ENCODE measurements around the gene SERPINB7.

The SERPINB7 gene

DNA sequence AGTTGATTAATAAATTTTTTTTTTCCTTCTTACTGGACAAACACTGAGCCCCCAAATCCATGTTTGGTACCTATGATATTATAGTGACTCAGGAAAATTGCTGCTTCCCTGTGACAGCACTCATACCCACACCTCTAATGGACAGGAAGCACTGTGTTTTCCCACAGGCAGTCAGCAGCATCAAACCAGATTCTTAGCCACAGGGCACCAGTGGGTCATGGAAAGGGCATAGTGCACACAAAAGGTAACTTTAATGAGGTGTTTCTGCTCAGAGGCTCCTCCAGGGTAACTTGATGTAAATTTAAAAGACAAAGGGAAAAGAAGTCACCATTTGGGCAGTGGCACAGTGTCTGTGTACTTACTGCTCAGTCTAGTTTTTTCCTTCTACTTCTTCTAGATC is 38.3 kb upstream of the SERPINB7 start:
- Histone ChIP-seq H3K27me3 (ENCODE audit: insufficient read depth, low read length) (no peaks in the 10 kb centered on the region), H3K4me3 (ENCODE audit: low read depth, low read length) (no peak overlapping the region), H3K79me2 (ENCODE audit: control insufficient read depth, insufficient read depth, low read length, poor library complexity) (no peaks in the 10 kb centered on the region), H3K18ac (ENCODE audit: low read length) (no peak overlapping the region), H2AFZ (ENCODE audit: insufficient read depth, low read length, poor library complexity) (no peak overlapping the region), H3K9me3 (ENCODE audit: insufficient read depth, low read depth, low read length) (no peaks in the 10 kb centered on the region), H2BK5ac (ENCODE audit: low read depth, low read length, poor library complexity) (no peak overlapping the region), H2AK5ac (ENCODE audit: low read length) (no peak overlapping the region), H2BK12ac (ENCODE audit: low read length) (no peak overlapping the region), H4K8ac (ENCODE audit: low read depth, low read length) (no peak overlapping the region), H3K9ac (ENCODE audit: low read length) (no peak overlapping the region), H2BK120ac (ENCODE audit: insufficient read depth, low read length, poor library complexity) (no peak overlapping the region), H3K27ac (ENCODE audit: low read depth, low read length) (no peak overlapping the region), H4K12ac (ENCODE audit: low read depth, low read length) (no peak overlapping the region), H4K91ac (ENCODE audit: low read depth, low read length) (no peak overlapping the region), H3K14ac (ENCODE audit: low read length) (no peak overlapping the region), H3K36me3 (ENCODE audit: control insufficient read depth in 1 of 2, insufficient read depth in 2 of 2, low read length in 2 of 2) (no peaks in the 10 kb centered on the region), H3K23ac (ENCODE audit: low read length) (no peak overlapping the region), H3K4me2 (ENCODE audit: low read length) (no peak overlapping the region), H3K4me1 (ENCODE audit: control insufficient read depth in 1 of 2, insufficient read depth in 2 of 2, low read length in 2 of 2) (no peaks in the 10 kb centered on the region), H3K79me1 (ENCODE audit: low read length) (no peaks in the 10 kb centered on the region), H3K4ac (ENCODE audit: low read depth, low read length) (no peak overlapping the region)
- DNase-seq = no peak

DNA sequence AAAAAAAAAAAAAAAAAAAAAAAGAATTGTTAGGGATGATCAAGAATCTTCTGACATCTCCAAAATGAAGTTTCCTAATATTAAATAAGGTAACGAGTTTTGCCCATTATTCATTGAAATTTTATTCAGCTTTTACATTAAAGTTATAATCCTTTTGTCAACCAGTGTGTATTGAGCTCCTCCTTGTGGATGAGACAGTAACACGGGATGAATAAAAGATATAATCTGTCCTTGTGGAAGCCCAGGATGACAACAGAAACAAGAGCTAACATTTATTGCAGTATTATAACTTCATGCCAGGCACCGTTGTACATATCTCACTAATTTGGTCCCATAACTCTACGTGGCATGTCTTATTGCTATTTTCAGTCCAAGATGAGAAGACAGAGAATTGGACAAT is 33.4 kb upstream of the SERPINB7 start:
- no peak overlapping the region for H3K18ac ChIP-seq (ENCODE audit: low read length)
- H3K4me2 ChIP-seq (ENCODE audit: low read length) = no peak overlapping the region
- no CpG with 5 or more reads among the region's 4 CpGs for WGBS (ENCODE audit: extremely low coverage, insufficient coverage, insufficient read length)
- no peak overlapping the region for H2BK120ac ChIP-seq (ENCODE audit: insufficient read depth, low read length, poor library complexity)
- H2AK5ac ChIP-seq (ENCODE audit: low read length) = no peak overlapping the region
- no peak overlapping the region for H4K91ac ChIP-seq (ENCODE audit: low read depth, low read length)
- no peak overlapping the region for H4K8ac ChIP-seq (ENCODE audit: low read depth, low read length)
- H2BK5ac ChIP-seq (ENCODE audit: low read depth, low read length, poor library complexity) = no peak overlapping the region
- H3K4me1 ChIP-seq (ENCODE audit: control insufficient read depth in 1 of 2, insufficient read depth in 2 of 2, low read length in 2 of 2) = no peaks in the 10 kb centered on the region
- H2BK12ac ChIP-seq (ENCODE audit: low read length) = no peak overlapping the region
- H3K9me3 ChIP-seq (ENCODE audit: insufficient read depth, low read depth, low read length) = no peaks in the 10 kb centered on the region
- H3K36me3 ChIP-seq (ENCODE audit: control insufficient read depth in 1 of 2, insufficient read depth in 2 of 2, low read length in 2 of 2) = no peaks in the 10 kb centered on the region
- H3K27me3 ChIP-seq (ENCODE audit: insufficient read depth, low read length) = no peaks in the 10 kb centered on the region
- no peak overlapping the region for H3K4ac ChIP-seq (ENCODE audit: low read depth, low read length)
- H3K23ac ChIP-seq (ENCODE audit: low read length) = no peak overlapping the region
- H3K79me1 ChIP-seq (ENCODE audit: low read length) = no peaks in the 10 kb centered on the region
- H3K9ac ChIP-seq (ENCODE audit: low read length) = no peak overlapping the region
- H3K27ac ChIP-seq (ENCODE audit: low read depth, low read length) = no peak overlapping the region
- H2AFZ ChIP-seq (ENCODE audit: insufficient read depth, low read length, poor library complexity) = no peak overlapping the region
- no peak overlapping the region for H3K4me3 ChIP-seq (ENCODE audit: low read depth, low read length)
- no peaks in the 10 kb centered on the region for H3K79me2 ChIP-seq (ENCODE audit: control insufficient read depth, insufficient read depth, low read length, poor library complexity)
- peak; percentile 8 to 57 for DNase-seq
- H4K12ac ChIP-seq (ENCODE audit: low read depth, low read length) = no peak overlapping the region
- H3K14ac ChIP-seq (ENCODE audit: low read length) = no peak overlapping the region

DNA sequence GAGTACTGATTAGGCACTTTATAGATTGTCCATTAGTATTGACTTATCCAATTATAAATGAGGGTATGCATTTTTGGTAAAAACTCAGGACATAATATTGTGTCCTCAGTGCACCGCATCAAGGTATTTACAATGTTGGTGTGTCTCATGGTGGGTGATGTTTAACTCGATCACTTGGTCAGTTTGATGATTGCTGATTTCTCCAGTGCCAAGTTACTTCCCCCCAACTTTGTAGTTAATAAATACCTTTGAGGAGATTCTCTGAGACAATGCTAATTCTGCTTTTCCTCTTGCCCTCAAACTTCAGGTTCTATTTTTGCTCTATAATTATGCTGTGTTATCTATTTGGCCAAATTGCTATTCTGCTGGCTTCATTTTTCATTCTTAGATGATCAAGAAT is 28.2 kb upstream of the SERPINB7 start:
- Histone ChIP-seq H2BK120ac (ENCODE audit: insufficient read depth, low read length, poor library complexity) (no peak overlapping the region), H4K12ac (ENCODE audit: low read depth, low read length) (no peak overlapping the region), H3K27ac (ENCODE audit: low read depth, low read length) (no peak overlapping the region), H3K9ac (ENCODE audit: low read length) (no peak overlapping the region), H3K27me3 (ENCODE audit: insufficient read depth, low read length) (no peaks in the 10 kb centered on the region), H3K4me3 (ENCODE audit: low read depth, low read length) (no peak overlapping the region), H4K91ac (ENCODE audit: low read depth, low read length) (no peak overlapping the region), H2AFZ (ENCODE audit: insufficient read depth, low read length, poor library complexity) (no peak overlapping the region), H3K79me2 (ENCODE audit: control insufficient read depth, insufficient read depth, low read length, poor library complexity) (no peaks in the 10 kb centered on the region), H2BK12ac (ENCODE audit: low read length) (no peak overlapping the region), H3K23ac (ENCODE audit: low read length) (no peak overlapping the region), H3K4me2 (ENCODE audit: low read length) (no peak overlapping the region), H3K36me3 (ENCODE audit: control insufficient read depth in 1 of 2, insufficient read depth in 2 of 2, low read length in 2 of 2) (no peaks in the 10 kb centered on the region), H3K4ac (ENCODE audit: low read depth, low read length) (no peak overlapping the region), H2BK5ac (ENCODE audit: low read depth, low read length, poor library complexity) (no peak overlapping the region), H3K9me3 (ENCODE audit: insufficient read depth, low read depth, low read length) (no peaks in the 10 kb centered on the region), H3K18ac (ENCODE audit: low read length) (no peak overlapping the region), H3K14ac (ENCODE audit: low read length) (no peak overlapping the region), H3K4me1 (ENCODE audit: control insufficient read depth in 1 of 2, insufficient read depth in 2 of 2, low read length in 2 of 2) (no peaks in the 10 kb centered on the region), H4K8ac (ENCODE audit: low read depth, low read length) (no peak overlapping the region), H3K79me1 (ENCODE audit: low read length) (no peaks in the 10 kb centered on the region), H2AK5ac (ENCODE audit: low read length) (no peak overlapping the region)
- WGBS (ENCODE audit: extremely low coverage, insufficient coverage, insufficient read length) = no CpG with 5 or more reads among the region's 2 CpGs
- DNase-seq = no peak

GRCh38 chr18:63749489-63749888 is 25.7 kb upstream of the SERPINB7 start:
- H3K9ac ChIP-seq (ENCODE audit: low read length) = no peak overlapping the region
- no peak overlapping the region for H2AFZ ChIP-seq (ENCODE audit: insufficient read depth, low read length, poor library complexity)
- H4K12ac ChIP-seq (ENCODE audit: low read depth, low read length) = no peak overlapping the region
- H3K4ac ChIP-seq (ENCODE audit: low read depth, low read length) = no peak overlapping the region
- no peaks in the 10 kb centered on the region for H3K79me2 ChIP-seq (ENCODE audit: control insufficient read depth, insufficient read depth, low read length, poor library complexity)
- no CpG with 5 or more reads among the region's 1 CpG for WGBS (ENCODE audit: extremely low coverage, insufficient coverage, insufficient read length)
- no peaks in the 10 kb centered on the region for H3K9me3 ChIP-seq (ENCODE audit: insufficient read depth, low read depth, low read length)
- H4K8ac ChIP-seq (ENCODE audit: low read depth, low read length) = no peak overlapping the region
- H3K14ac ChIP-seq (ENCODE audit: low read length) = no peak overlapping the region
- no peak overlapping the region for H3K27ac ChIP-seq (ENCODE audit: low read depth, low read length)
- no peak overlapping the region for H2BK120ac ChIP-seq (ENCODE audit: insufficient read depth, low read length, poor library complexity)
- H3K4me2 ChIP-seq (ENCODE audit: low read length) = no peak overlapping the region
- no peak overlapping the region for H2BK5ac ChIP-seq (ENCODE audit: low read depth, low read length, poor library complexity)
- no peak overlapping the region for H2BK12ac ChIP-seq (ENCODE audit: low read length)
- no peak overlapping the region for H4K91ac ChIP-seq (ENCODE audit: low read depth, low read length)
- no peaks in the 10 kb centered on the region for H3K79me1 ChIP-seq (ENCODE audit: low read length)
- no peak for DNase-seq
- H3K4me1 ChIP-seq (ENCODE audit: control insufficient read depth in 1 of 2, insufficient read depth in 2 of 2, low read length in 2 of 2) = no peaks in the 10 kb centered on the region
- no peak overlapping the region for H3K18ac ChIP-seq (ENCODE audit: low read length)
- no peak overlapping the region for H3K23ac ChIP-seq (ENCODE audit: low read length)
- H2AK5ac ChIP-seq (ENCODE audit: low read length) = no peak overlapping the region
- no peaks in the 10 kb centered on the region for H3K36me3 ChIP-seq (ENCODE audit: control insufficient read depth in 1 of 2, insufficient read depth in 2 of 2, low read length in 2 of 2)
- no peak overlapping the region for H3K4me3 ChIP-seq (ENCODE audit: low read depth, low read length)
- H3K27me3 ChIP-seq (ENCODE audit: insufficient read depth, low read length) = no peaks in the 10 kb centered on the region

- H3K4me2 ChIP-seq (ENCODE audit: low read length) = no peak overlapping the region
- no peak overlapping the region for H3K4ac ChIP-seq (ENCODE audit: low read depth, low read length)
- H4K8ac ChIP-seq (ENCODE audit: low read depth, low read length) = no peak overlapping the region
- H3K27me3 ChIP-seq (ENCODE audit: insufficient read depth, low read length) = no peaks in the 10 kb centered on the region
- no peak overlapping the region for H3K9ac ChIP-seq (ENCODE audit: low read length)
- no peak for DNase-seq
- no peak overlapping the region for H2AFZ ChIP-seq (ENCODE audit: insufficient read depth, low read length, poor library complexity)
- H3K27ac ChIP-seq (ENCODE audit: low read depth, low read length) = no peak overlapping the region
- H4K12ac ChIP-seq (ENCODE audit: low read depth, low read length) = no peak overlapping the region
- H2BK5ac ChIP-seq (ENCODE audit: low read depth, low read length, poor library complexity) = no peak overlapping the region
- H2BK12ac ChIP-seq (ENCODE audit: low read length) = no peak overlapping the region
- H3K79me1 ChIP-seq (ENCODE audit: low read length) = no peaks in the 10 kb centered on the region
- H2BK120ac ChIP-seq (ENCODE audit: insufficient read depth, low read length, poor library complexity) = no peak overlapping the region
- H3K36me3 ChIP-seq (ENCODE audit: control insufficient read depth in 1 of 2, insufficient read depth in 2 of 2, low read length in 2 of 2) = no peaks in the 10 kb centered on the region
- H3K23ac ChIP-seq (ENCODE audit: low read length) = no peak overlapping the region
- H3K4me1 ChIP-seq (ENCODE audit: control insufficient read depth in 1 of 2, insufficient read depth in 2 of 2, low read length in 2 of 2) = no peaks in the 10 kb centered on the region
- H4K91ac ChIP-seq (ENCODE audit: low read depth, low read length) = no peak overlapping the region
- no peaks in the 10 kb centered on the region for H3K9me3 ChIP-seq (ENCODE audit: insufficient read depth, low read depth, low read length)
- no peak overlapping the region for H3K18ac ChIP-seq (ENCODE audit: low read length)
- no peak overlapping the region for H3K14ac ChIP-seq (ENCODE audit: low read length)
- H3K4me3 ChIP-seq (ENCODE audit: low read depth, low read length) = no peak overlapping the region
- no peak overlapping the region for H2AK5ac ChIP-seq (ENCODE audit: low read length)
- WGBS (ENCODE audit: extremely low coverage, insufficient coverage, insufficient read length) = no CpG with 5 or more reads among the region's 2 CpGs
- no peaks in the 10 kb centered on the region for H3K79me2 ChIP-seq (ENCODE audit: control insufficient read depth, insufficient read depth, low read length, poor library complexity)
Measured at GRCh38 chr18:63752636-63753035, 22.6 kb upstream of the SERPINB7 start.

Data from trophoblast cell (in vitro differentiated cells and primary cell).